Panc1 (cell line): ENCODE data around the gene PET117. TPM values are rescaled to one million over a fixed set of nuclear protein-coding genes. Genes with fewer than 3 reads are reported as not detected.

Experiments
- ATAC-seq: fragments of 200-7000 bp; cut with Tn5 transposase; 2 replicates; pipeline ENCODE4 v1.9.1; 2020; ENCODE audit warnings: mild to moderate bottlenecking, moderate library complexity
- BruUV-seq: library from RNA; stranded (reverse); fragments of 400-500 nt; replicated peaks from 2 replicates; lab custom pipeline; 2021; lab: Mats Ljungman, UMichigan
- CTCF ChIA-PET: fragments of 300-600 bp; sonication (Branson Sonifier 250); formaldehyde crosslinking; loops from one replicate; lab custom pipeline; 2022; ENCODE audit warnings: antibody characterized with exemption; lab: Charles Lee
- POLR2A ChIA-PET: fragments of 300-600 bp; sonication (Branson Sonifier 250); formaldehyde crosslinking; loops from one replicate; lab custom pipeline; 2022; ENCODE audit warnings: antibody characterized with exemption; lab: Charles Lee
- DNase-seq: peaks from one replicate; pipeline ENCODE4 v3.0.0-alpha.2; 2010; ENCODE audit warnings: low read depth, low spot score
- H3K27ac ChIP-seq: 2 replicates; pipeline ENCODE4 v1.5.1; 2011; ENCODE audit warnings: mild to moderate bottlenecking, low read length, inconsistent platforms
- H3K27me3 ChIP-seq: fragments of 200-500 bp; sonication (Bioruptor generic); 2 replicates; pipeline ENCODE4 v1.6.0; 2014; ENCODE audit warnings: low read length, inconsistent platforms; ENCODE audit not compliant: control insufficient read depth, insufficient read depth
- H3K36me3 ChIP-seq: fragments of 200-500 bp; sonication (Bioruptor generic); 2 replicates; pipeline ENCODE4 v1.5.1; 2014; ENCODE audit warnings: inconsistent platforms, mild to moderate bottlenecking, low read length, moderate library complexity; ENCODE audit not compliant: control insufficient read depth, insufficient read depth
- H3K4me1 ChIP-seq: 2 replicates; pipeline ENCODE4 v1.5.1; 2011; ENCODE audit warnings: inconsistent platforms, mild to moderate bottlenecking, low read length, moderate library complexity; ENCODE audit not compliant: control insufficient read depth, insufficient read depth
- H3K4me3 ChIP-seq, 2 experiments: 2 replicates each; pipeline ENCODE4 v1.5.1; 2011 to 2012; ENCODE audit warnings: low read depth in 2 of 2, low read length in 2 of 2, mild to moderate bottlenecking in 2 of 2, inconsistent platforms in 1 of 2, moderate library complexity in 1 of 2
- H3K9me3 ChIP-seq: fragments of 200-500 bp; sonication (Bioruptor generic); 2 replicates; pipeline ENCODE4 v1.5.1; 2014; ENCODE audit warnings: low read depth, mild to moderate bottlenecking, inconsistent platforms, low read length, moderate library complexity; ENCODE audit not compliant: control insufficient read depth, insufficient read depth
- CTCF ChIP-seq: fragments of 450-650 bp; IDR thresholded peaks from 2 replicates; pipeline ENCODE4 v1.5.1; 2017; ENCODE audit warnings: mild to moderate bottlenecking
- POLR2AphosphoS5 ChIP-seq: IDR thresholded peaks from 2 replicates; pipeline ENCODE4 v1.6.1; 2012; ENCODE audit warnings: mild to moderate bottlenecking, low read depth, low read length, moderate library complexity
- SIN3A ChIP-seq: IDR thresholded peaks from 2 replicates; pipeline ENCODE4 v1.6.1; 2012; ENCODE audit warnings: low read depth, mild to moderate bottlenecking, low read length, moderate library complexity, borderline replicate concordance; ENCODE audit not compliant: insufficient read depth
- TCF7L2 ChIP-seq: IDR thresholded peaks from 2 replicates; pipeline ENCODE4 v1.6.1; 2011; ENCODE audit warnings: mild to moderate bottlenecking, low read depth, low read length, inconsistent platforms
- in situ Hi-C: cut with HindIII; loops from 2 replicates; pipeline ENCODE4 v1.10.0; 2016; ENCODE audit warnings: low sequenced_read_pairs, low pct_unique_long_range_greater_than_20kb
- intact Hi-C: fragments of 100-400 bp; cut with micrococcal nuclease; formaldehyde crosslinking; loops from one replicate; pipeline ENCODE4 v1.10.0; 2022; ENCODE audit not compliant: unreplicated experiment
- total RNA-seq: library from RNA; stranded (reverse); gene quantifications from one replicate; pipeline ENCODE4 v1.2.1, GENCODE V29; 2021; ENCODE audit not compliant: unreplicated experiment
- TF ChIP-seq, protein P1 (sequence below), 2 experiments: IDR thresholded peaks; 2 replicates each; pipeline ENCODE4 v1.6.1; 2011 to 2012; ENCODE audit warnings: low read depth in 2 of 2, control low read depth in 1 of 2, low read length in 1 of 2, mild to moderate bottlenecking in 1 of 2, moderate library complexity in 1 of 2; ENCODE audit not compliant: insufficient read depth in 1 of 2

The PET117 gene
- total RNA-seq, 1 experiment from 2014 or later: 14.6 TPM

DNA sequence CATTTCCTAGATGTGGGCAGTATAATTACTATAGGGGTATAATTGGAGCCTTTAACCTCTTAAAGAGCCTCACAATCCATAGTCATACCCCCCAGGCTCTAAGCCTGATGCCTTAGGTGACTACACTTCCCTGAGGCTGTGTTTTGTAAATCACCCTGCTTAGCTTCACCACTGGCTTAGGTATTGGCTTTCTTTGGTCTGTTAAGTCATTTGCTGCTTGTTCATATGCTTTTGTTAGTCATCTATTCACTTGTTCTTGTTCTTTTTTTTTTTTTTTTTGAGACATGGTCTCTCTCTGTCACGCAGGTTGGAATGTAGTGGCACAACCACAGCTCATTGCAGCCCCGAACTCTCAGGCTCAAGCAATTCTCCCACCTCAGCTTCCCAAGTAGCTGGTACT, 26.7 kb downstream of the PET117 start:
- Histone ChIP-seq H3K4me1 (no peaks in the 10 kb centered on the region), H3K27me3 (no peaks in the 10 kb centered on the region), H3K4me3 (no peak overlapping the region), H3K27ac (no peak overlapping the region), H3K9me3 (no peaks in the 10 kb centered on the region), H3K36me3 (no peaks in the 10 kb centered on the region; the same call in 1 of the 2 replicates)
- TF ChIP-seq POLR2AphosphoS5 (no peak), TCF7L2 (no peak), SIN3A (no peak), CTCF (no peak)
- TF ChIP-seq, protein P1, sequence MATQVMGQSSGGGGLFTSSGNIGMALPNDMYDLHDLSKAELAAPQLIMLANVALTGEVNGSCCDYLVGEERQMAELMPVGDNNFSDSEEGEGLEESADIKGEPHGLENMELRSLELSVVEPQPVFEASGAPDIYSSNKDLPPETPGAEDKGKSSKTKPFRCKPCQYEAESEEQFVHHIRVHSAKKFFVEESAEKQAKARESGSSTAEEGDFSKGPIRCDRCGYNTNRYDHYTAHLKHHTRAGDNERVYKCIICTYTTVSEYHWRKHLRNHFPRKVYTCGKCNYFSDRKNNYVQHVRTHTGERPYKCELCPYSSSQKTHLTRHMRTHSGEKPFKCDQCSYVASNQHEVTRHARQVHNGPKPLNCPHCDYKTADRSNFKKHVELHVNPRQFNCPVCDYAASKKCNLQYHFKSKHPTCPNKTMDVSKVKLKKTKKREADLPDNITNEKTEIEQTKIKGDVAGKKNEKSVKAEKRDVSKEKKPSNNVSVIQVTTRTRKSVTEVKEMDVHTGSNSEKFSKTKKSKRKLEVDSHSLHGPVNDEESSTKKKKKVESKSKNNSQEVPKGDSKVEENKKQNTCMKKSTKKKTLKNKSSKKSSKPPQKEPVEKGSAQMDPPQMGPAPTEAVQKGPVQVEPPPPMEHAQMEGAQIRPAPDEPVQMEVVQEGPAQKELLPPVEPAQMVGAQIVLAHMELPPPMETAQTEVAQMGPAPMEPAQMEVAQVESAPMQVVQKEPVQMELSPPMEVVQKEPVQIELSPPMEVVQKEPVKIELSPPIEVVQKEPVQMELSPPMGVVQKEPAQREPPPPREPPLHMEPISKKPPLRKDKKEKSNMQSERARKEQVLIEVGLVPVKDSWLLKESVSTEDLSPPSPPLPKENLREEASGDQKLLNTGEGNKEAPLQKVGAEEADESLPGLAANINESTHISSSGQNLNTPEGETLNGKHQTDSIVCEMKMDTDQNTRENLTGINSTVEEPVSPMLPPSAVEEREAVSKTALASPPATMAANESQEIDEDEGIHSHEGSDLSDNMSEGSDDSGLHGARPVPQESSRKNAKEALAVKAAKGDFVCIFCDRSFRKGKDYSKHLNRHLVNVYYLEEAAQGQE (IDR thresholded peaks at IDR 0.05; ENCODE audit: insufficient read depth in 1 of 2, low read depth in 2 of 2, low read length in 1 of 2): no peak
- in situ Hi-C loops (no loop called here), intact Hi-C loops (loop anchor here (10.0 kb wide), 1 partner anchor 110 kb away; no protein-coding TSS in a partner anchor)
- DNase-seq (no peak), ATAC-seq (no peak)
- ChIA-PET POLR2A (no interaction called here), CTCF (no interaction called here)
- no TSS peak for BruUV-seq

DNA sequence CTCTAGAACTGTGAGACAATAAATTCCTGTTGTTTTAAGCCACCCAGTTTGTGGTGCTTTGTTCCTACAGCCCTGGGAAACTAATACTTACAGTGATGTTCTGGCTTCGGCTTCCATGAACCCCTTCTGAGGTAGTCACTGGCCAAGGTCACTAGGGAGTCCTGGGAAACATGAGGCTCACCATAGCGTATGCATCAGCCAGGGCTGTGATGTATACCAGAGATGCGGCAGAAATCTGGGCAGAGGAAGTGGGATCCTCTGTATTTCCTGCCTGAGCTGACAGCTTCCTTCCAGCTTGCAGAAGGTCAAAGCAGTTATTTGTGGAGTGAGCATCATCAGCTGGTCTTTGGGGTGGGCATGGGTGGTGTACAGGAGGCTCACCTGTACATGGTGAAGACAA, 27.9 kb downstream of the PET117 start:
- no TSS peak for BruUV-seq
- no peaks in the 10 kb centered on the region for H3K9me3 ChIP-seq
- no peaks in the 10 kb centered on the region for H3K27me3 ChIP-seq
- intact Hi-C loops: loop anchor here (10.0 kb wide), 1 partner anchor 109 kb away; no protein-coding TSS in a partner anchor
- H3K4me1 ChIP-seq: no peaks in the 10 kb centered on the region
- CTCF ChIA-PET: no interaction called here
- POLR2A ChIA-PET: no interaction called here
- no peaks in the 10 kb centered on the region; the same call in 1 of the 2 replicates for H3K36me3 ChIP-seq
- H3K4me3 ChIP-seq: no peak overlapping the region
- no peak for DNase-seq
- TF ChIP-seq, protein P1 (IDR thresholded peaks at IDR 0.05; ENCODE audit: insufficient read depth in 1 of 2, low read depth in 2 of 2, low read length in 1 of 2): no peak
- no peak for TF ChIP-seq POLR2AphosphoS5
- TF ChIP-seq TCF7L2: no peak
- TF ChIP-seq CTCF: no peak
- TF ChIP-seq SIN3A: no peak
- in situ Hi-C loops: no loop called here
- H3K27ac ChIP-seq: no peak overlapping the region
- no peak for ATAC-seq
